Heart right ventricle (tissue), 16 donors: ENCODE measurements around the gene FGF22. TPM values are rescaled to one million over a fixed set of nuclear protein-coding genes. Genes with fewer than 3 reads are reported as not detected.

Source experiments
- ATAC-seq, 8 donors: fragments of 200-7000 bp; cut with Tn5 transposase; one replicate each; pipeline ENCODE4 v1.9.1; 2020; ENCODE audit warnings: mild to moderate bottlenecking in 8 of 8, moderate library complexity in 8 of 8, moderate number of reproducible peaks in 1 of 8
- DNase-seq, 2 donors: peaks; one replicate each; pipeline ENCODE4 v3.0.0-alpha.2; 2020
- H3K27ac ChIP-seq, 10 donors: fragments of 200-600 bp; sonication (generic) in 2 of 10; one replicate each; pipeline versions ENCODE4 v1.5.0 to v1.8.0; 2020 to 2022; ENCODE audit warnings: mild to moderate bottlenecking in 3 of 10
- H3K27me3 ChIP-seq, 7 donors: fragments of 200-600 bp; one replicate each; pipeline ENCODE4 v1.8.0; 2021 to 2022; ENCODE audit warnings: mild to moderate bottlenecking in 2 of 7
- H3K36me3 ChIP-seq, 9 donors: fragments of 200-600 bp; sonication (generic) in 1 of 9; one replicate each; pipeline versions ENCODE4 v1.5.0 to v1.8.0; 2020 to 2022; ENCODE audit warnings: mild to moderate bottlenecking in 2 of 9
- H3K4me1 ChIP-seq, 9 donors: fragments of 200-600 bp; sonication (generic) in 1 of 9; one replicate each; pipeline versions ENCODE4 v1.5.0 to v1.8.0; 2020 to 2022; ENCODE audit warnings: mild to moderate bottlenecking in 4 of 9
- H3K4me3 ChIP-seq, 10 donors: fragments of 200-600 bp; sonication (generic) in 2 of 10; one replicate each; pipeline versions ENCODE4 v1.5.0 to v1.8.0; 2020 to 2022; ENCODE audit warnings: mild to moderate bottlenecking in 7 of 10, moderate library complexity in 2 of 10
- H3K9me3 ChIP-seq, 11 donors: fragments of 200-600 bp in 10 of 11; sonication (generic) in 2 of 11; one replicate each; pipeline versions ENCODE4 v1.5.0 to v1.8.0; 2013 to 2022; ENCODE audit warnings: mild to moderate bottlenecking in 2 of 11, control low read depth in 1 of 11, moderate library complexity in 1 of 11
- WGBS, 2 donors: extraction: QIAGEN DNeasy Blood & Tissue Kit; methylation state at CpG; one replicate each; pipeline ENCODE4 v1.1.7; 2013; ENCODE audit warnings: inconsistent platforms in 1 of 2; 5-methylcytosine and 5-hydroxymethylcytosine counted together
- intact Hi-C, 10 donors: fragments of 100-400 bp; cut with DNase I; formaldehyde crosslinking; loops; one replicate each; pipeline versions ENCODE4 v1.11.1 to v1.14.2; 2022
- polyA plus RNA-seq, 2 donors: library from polyadenylated mRNA; stranded (reverse); fragments of 200-250 nt; gene quantifications; one replicate each; pipeline ENCODE4 v1.2.3, GENCODE V29; 2013
- total RNA-seq, 10 donors: library from RNA; stranded (reverse); fragmentation: NEBNext Ultra II Directional in 3 of 10; extraction: Animal tissue kit (Norgen Biotek cat#: 25700) in 3 of 10; gene quantifications; one replicate each; pipeline versions ENCODE4 v1.2.1 to v1.2.4, GENCODE V29; 2021 to 2023
- TF ChIP-seq, protein P1 (sequence below), 9 donors: fragments of 200-600 bp; sonication (generic) in 2 of 9; IDR thresholded peaks; one replicate each; pipeline versions ENCODE4 v1.5.0 to v1.8.0; 2021 to 2022; ENCODE audit warnings: antibody characterized with exemption in 9 of 9, mild to moderate bottlenecking in 5 of 9, moderate library complexity in 1 of 9
- donor health status: Arrhythmogenic right ventricular cardiomyopathy.
- donor health status: ischemic (EF 13 %, LVEDD 7.1; RV severe dilation, severe dysfunction).
- donor health status: healthy with polysubstance abuse.
- donor health status: DM: no; HTN: yes; CAD: no.
- donor health status: DM: no; HTN: no; CAD: no.
- donor health status: ischemic (EF 25% LVEDD 6.9; RV normal size, moderate dysfunction).
- donor health status: ischemic (EF 25% LVEDD 5.7; RV mildly dilated, moderate dysfunction).
- donor health status: healthy.
- donor health status: DM: yes; HTN: yes; CAD: no.
- donor health status: Ischemic cardiomyopathy.
- donor health status: ischemic (EF 35%, LVEDD 5.7; RV mildly dilated, moderate dysfunction).
- donor health status: nonischemic (EF 11% LVEDD 7.7; RV severe dilation, severe dysfunction).
- donor health status: DM: yes; HTN: yes; CAD: no.
- donor health status: PGD.
- donor health status: ischemic (EF 29% LVEDD 5.4; RV normal size, mild dysfunction).
- donor health status: nonischemic (EF 23%, LVEDD 6.1; RV moderate dilation, normal function).

FGF22 gene
- total and polyA plus RNA-seq, 12 donors = 0.16 to 0.44 (median 0.30) TPM; not detected in 5

DNA sequence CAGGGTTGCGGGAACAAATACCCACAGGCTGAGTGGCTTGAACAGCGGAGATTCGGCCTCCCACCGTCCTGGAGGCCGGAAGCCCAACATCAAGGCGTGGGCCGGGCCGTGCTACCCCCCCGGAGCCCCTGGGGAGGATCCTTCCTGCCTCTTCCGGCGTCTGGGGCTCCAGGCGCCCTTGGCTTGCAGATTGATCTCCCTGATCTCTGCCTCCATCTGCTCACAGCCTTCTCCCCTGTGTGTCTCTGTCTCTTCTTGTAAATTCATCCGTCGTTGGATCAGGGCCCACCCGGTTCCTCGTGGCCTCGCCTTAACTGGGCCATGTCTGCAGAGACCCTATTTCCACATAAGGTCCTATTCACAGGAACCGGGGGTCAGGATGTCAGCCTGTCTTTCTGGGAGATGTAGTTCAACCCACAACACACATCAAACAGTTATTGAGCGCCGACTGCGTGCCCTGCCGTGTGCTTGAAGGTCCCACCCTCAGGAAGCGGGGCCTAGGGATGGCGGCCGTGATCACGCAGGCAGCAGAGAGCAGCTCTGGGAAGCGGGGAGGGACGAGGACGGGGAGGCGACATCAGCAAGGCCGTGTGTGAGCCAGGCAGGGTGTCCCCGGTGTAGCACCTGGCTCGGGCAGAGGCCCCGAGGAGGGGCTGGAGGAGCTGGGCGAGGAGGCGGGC is 28.7 kb upstream of the FGF22 start:
- H3K4me3 ChIP-seq = peak overlapping the region in 6 of 10 donors; percentile 18 to 49 (median 36)
- intact Hi-C loops = no loop called here
- TF ChIP-seq, protein P1, sequence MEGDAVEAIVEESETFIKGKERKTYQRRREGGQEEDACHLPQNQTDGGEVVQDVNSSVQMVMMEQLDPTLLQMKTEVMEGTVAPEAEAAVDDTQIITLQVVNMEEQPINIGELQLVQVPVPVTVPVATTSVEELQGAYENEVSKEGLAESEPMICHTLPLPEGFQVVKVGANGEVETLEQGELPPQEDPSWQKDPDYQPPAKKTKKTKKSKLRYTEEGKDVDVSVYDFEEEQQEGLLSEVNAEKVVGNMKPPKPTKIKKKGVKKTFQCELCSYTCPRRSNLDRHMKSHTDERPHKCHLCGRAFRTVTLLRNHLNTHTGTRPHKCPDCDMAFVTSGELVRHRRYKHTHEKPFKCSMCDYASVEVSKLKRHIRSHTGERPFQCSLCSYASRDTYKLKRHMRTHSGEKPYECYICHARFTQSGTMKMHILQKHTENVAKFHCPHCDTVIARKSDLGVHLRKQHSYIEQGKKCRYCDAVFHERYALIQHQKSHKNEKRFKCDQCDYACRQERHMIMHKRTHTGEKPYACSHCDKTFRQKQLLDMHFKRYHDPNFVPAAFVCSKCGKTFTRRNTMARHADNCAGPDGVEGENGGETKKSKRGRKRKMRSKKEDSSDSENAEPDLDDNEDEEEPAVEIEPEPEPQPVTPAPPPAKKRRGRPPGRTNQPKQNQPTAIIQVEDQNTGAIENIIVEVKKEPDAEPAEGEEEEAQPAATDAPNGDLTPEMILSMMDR (IDR thresholded peaks at IDR 0.05) = no peak
- no peaks in the 10 kb centered on the region for H3K9me3 ChIP-seq
- H3K36me3 ChIP-seq = no peaks in the 10 kb centered on the region
- peaks cover 0 to 10% (median 0%) of the 10 kb centered on the region in 7 donors for H3K27me3 ChIP-seq
- ATAC-seq (peak; percentile 38 to 80 (median 65)), DNase-seq (peak; percentile 66 to 76)
- WGBS, 2 donors = 38 to 44% methylated on average over 36 of the region's 36 CpGs
- H3K27ac ChIP-seq = peak overlapping the region in 8 of 10 donors; percentile 12 to 82 (median 60)
- H3K4me1 ChIP-seq = peaks cover 0 to 32% (median 16%) of the 10 kb centered on the region in 9 donors

DNA sequence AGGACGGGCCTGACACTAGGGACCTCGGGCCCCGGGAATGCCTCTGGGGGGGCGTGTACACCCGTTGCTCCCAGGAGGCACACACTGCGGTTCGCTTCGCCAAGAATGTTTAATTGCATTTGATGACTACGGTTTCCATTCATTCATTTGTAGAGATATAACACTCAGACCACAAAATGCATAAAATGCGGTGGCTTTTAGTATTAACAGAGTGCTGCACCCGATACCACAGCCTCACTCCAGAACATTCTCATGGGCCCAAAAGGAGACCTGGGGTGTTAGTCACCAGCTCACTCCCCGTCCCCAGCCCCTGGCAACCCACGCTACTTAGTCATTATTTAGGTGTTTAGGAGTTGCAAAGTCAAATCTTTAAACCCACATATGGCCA is 28.2 kb upstream of the FGF22 start:
- no peaks in the 10 kb centered on the region for H3K36me3 ChIP-seq
- TF ChIP-seq, protein P1 (IDR thresholded peaks at IDR 0.05) = no peak
- intact Hi-C loops = no loop called here
- DNase-seq = no peak
- H3K4me3 ChIP-seq = peak overlapping the region in 5 of 10 donors; percentile 27 to 49 (median 37)
- H3K4me1 ChIP-seq = peaks cover 0 to 32% (median 16%) of the 10 kb centered on the region in 9 donors
- peak overlapping the region in 8 of 10 donors; percentile 12 to 82 (median 60) for H3K27ac ChIP-seq
- H3K27me3 ChIP-seq = peaks cover 0 to 10% (median 0%) of the 10 kb centered on the region in 7 donors
- 52 to 57% methylated on average over 13 of the region's 13 CpGs for WGBS, 2 donors
- H3K9me3 ChIP-seq = no peaks in the 10 kb centered on the region
- ATAC-seq = no peak

DNA sequence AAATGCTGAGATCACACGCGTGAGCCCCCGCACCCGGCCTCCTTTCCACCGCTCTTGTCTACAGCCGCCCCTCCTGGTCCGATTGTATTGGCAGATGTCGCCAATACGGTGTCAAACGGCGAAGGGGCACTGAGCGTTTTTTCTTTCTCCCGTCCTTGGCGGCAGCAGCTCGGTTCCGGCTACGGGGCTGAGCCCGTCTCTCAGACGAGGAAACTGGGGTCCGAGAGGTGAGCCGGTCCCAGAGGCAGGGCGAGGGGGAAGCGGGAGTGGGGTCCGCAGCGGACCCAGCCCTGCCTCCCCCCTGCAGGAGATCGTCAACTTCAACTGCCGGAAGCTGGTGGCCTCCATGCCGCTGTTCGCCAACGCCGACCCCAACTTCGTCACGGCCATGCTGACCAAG is 26.7 kb upstream of the FGF22 start:
- peaks cover 0 to 12% (median 2%) of the 10 kb centered on the region in 9 donors for H3K36me3 ChIP-seq
- H3K27me3 ChIP-seq = peaks cover 0 to 10% (median 0%) of the 10 kb centered on the region in 7 donors
- TF ChIP-seq, protein P1 (IDR thresholded peaks at IDR 0.05) = no peak
- no peak overlapping the region for H3K27ac ChIP-seq
- WGBS, 2 donors = 77 to 90% methylated on average over 33 of the region's 33 CpGs
- intact Hi-C loops = no loop called here
- ATAC-seq = no peak
- H3K9me3 ChIP-seq = no peaks in the 10 kb centered on the region
- H3K4me3 ChIP-seq = no peak overlapping the region
- no peak for DNase-seq
- H3K4me1 ChIP-seq = peaks cover 0 to 32% (median 16%) of the 10 kb centered on the region in 9 donors

DNA sequence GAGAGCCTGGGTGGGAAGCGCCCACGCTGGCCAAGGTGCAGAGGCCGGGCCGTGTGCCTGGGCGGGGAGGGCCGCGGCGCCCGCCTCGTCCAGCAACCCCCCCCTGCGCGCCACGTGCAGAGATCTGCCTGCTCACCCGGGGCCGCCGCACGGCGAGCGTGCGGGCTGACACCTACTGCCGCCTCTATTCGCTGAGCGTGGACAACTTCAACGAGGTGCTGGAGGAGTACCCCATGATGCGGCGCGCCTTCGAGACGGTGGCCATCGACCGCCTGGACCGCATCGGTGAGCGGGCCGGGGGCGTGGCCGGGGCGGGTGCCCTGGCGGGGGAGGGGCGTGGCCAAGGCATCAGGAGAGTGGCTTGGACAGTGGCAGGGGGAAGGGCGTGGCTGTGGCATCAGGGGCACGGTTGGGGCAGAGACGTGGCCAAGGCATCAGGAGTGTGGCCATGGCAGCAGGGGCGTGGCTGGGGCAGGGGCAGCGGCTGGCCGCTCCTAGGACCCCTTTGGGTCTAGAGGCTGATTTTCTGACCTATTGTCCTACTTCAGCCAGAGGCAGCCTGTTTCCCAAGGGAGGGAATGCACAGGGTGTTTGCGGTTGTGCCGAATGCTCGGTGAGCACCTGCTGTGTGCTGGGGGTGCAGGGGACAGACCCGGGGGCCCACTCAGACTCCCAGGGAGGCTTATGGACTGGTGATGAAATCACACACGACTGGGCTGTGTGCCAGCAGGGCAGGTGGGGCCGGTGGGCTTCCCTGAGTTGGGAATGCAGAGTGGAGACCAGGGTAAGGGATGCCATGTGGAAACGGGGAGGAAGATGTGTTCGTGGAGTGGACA is 25.7 kb upstream of the FGF22 start:
- peaks cover 0 to 22% (median 12%) of the 10 kb centered on the region in 9 donors for H3K36me3 ChIP-seq
- no peak overlapping the region for H3K4me3 ChIP-seq
- WGBS, 2 donors = 61 to 80% methylated on average over 48 to 54 of the region's 54 CpGs
- no peak overlapping the region for H3K27ac ChIP-seq
- TF ChIP-seq, protein P1 (IDR thresholded peaks at IDR 0.05) = no peak
- intact Hi-C loops = no loop called here
- peaks cover 0 to 28% (median 16%) of the 10 kb centered on the region in 9 donors for H3K4me1 ChIP-seq
- no peaks in the 10 kb centered on the region for H3K9me3 ChIP-seq
- ATAC-seq (no peak), DNase-seq (no peak)
- peaks cover 0 to 10% (median 0%) of the 10 kb centered on the region in 7 donors for H3K27me3 ChIP-seq
